HG03439 (cell line): ENCODE measurements around the gene WWC2.
"Not testable (repeated sequence)": the region's sequence is repeated elsewhere in the genome, so short reads cannot be mapped to it uniquely, and the experiment has no call there.

Experiments used
- ATAC-seq: cut with Tn5 transposase; IDR thresholded peaks from one replicate; pipeline ENCODE4 v1.9.1; 2021; ENCODE audit warnings: mild to moderate bottlenecking, moderate library complexity; ENCODE audit not compliant: unreplicated experiment

WWC2 gene

GRCh38 chr4:183289688-183290087, 190.6 kb downstream of the WWC2 start:
- no peak for ATAC-seq

DNA sequence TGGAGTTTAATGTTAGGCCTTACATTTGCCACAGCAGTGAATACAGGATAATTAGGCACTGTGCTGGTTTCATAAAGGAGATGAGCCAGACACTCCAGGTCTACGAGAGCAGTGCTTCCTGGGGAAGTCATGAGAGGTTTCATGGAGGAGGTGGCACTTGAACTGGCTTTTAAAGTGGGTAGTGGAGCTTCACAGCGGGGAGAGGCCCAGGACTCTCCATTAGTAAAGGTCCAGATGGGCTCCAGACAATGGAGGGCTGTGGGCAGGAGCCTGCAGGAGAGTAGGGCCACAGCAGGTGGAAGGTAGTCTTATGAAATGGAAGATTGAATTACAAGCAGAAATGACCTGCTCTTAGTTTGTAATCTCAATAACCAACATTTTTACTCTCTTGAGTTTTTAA, 192.0 kb downstream of the WWC2 start:
- ATAC-seq, result no peak

GRCh38 chr4:183295711-183296110, 196.7 kb downstream of the WWC2 start:
- ATAC-seq, result no peak

DNA sequence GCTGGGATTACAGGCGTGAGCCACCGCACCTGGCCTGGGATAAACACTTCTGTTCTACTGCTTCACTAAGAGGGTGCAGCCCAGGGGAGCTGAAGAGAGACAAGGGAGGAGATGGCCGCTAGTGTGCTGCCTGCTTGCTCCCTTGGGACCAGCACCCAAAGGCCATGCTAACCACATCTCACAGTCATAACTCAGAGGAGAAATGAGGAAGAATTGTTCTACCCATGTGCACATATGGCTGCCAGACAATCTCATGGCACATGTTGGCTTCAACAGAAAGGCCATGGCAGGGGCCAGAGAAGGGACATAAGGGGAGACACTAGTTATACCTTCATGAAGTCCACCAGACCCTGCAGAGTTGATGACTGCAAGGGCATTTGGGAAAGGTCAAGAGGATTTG, 198.6 kb downstream of the WWC2 start:
- peak; percentile 60 for ATAC-seq

GRCh38 chr4:183299464-183299863, 200.4 kb downstream of the WWC2 start:
- no peak for ATAC-seq

DNA sequence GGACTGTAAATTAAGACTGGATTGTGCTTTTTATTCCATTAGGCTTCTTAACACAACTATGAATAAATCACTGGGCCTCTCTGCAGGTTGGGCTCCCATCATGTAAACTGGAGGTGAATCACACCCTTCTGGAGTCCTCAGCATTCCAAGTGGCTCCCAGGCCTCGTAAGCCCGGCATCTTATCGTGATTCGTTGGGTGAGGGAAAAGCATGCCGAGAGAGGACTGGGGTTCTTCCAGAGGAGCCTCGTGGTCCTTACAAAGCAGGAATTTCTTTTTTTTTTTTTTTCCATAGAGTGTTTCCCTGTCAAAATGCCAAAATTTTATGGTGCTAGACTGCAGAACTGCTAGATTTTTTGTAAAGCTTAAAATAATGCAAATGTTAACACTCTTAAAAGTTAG, 201.0 kb downstream of the WWC2 start:
- ATAC-seq, result no peak

DNA sequence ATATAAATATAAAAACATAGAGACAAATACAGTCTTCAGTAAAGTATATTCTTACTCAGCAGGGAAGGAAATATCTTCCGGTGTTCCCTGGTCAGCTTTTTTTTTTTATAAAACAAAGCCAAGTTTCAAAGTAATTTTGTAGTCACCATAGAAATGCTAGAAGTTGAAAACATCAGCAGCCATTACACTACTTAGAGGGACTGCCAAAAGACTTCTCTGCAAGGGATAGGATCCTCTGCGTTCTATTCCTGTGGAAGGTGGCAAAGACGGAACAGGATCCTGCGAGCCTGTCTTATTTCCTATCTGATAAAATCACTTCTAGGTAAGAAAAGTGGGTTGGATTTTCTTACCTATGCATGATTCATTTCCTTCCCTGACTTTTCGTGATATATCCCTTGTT, 201.6 kb downstream of the WWC2 start:
- ATAC-seq, result no peak

- ATAC-seq, result no peak
Observed at GRCh38 chr4:183303301-183303700, 204.2 kb downstream of the WWC2 start.

DNA sequence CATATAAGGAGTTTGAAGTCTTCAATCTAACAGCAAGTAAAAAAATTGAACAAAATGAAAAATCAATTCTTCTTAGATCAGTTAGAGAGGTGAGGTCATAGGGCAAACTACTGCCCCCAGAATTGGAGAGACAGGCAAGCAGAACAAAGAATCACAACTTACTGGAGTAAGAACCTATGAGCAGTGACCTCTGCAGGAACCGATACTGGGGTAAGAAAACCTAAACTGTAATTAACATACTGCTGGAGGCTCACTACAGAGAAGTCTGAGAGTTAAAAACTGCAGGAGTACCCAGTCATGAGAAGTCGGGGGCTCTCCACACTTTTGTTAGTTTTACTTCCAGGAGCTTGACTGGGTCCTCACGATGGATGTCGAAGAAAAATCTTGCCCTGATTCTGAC, 205.0 kb downstream of the WWC2 start:
- ATAC-seq, result no peak

- no peak for ATAC-seq
Observed at GRCh38 chr4:183304538-183304937, 205.5 kb downstream of the WWC2 start.

DNA sequence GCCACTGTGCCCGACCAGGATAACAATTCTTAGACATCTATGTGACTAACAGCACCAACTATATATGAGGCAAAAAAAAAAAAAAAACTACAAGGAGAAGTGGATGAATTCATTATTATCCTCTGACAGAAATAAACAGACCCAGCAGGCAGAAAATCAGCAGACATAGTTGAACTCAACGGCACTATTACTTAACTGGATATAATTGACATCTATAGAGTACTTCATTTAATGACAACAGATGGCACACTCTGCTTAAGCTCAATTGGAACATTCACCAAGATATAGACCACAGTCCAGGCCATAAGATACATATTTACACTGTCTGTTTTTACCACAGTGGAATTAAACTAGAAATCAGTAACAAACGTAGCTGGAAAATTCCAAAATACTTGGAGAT, 207.8 kb downstream of the WWC2 start:
- ATAC-seq, result no peak

DNA sequence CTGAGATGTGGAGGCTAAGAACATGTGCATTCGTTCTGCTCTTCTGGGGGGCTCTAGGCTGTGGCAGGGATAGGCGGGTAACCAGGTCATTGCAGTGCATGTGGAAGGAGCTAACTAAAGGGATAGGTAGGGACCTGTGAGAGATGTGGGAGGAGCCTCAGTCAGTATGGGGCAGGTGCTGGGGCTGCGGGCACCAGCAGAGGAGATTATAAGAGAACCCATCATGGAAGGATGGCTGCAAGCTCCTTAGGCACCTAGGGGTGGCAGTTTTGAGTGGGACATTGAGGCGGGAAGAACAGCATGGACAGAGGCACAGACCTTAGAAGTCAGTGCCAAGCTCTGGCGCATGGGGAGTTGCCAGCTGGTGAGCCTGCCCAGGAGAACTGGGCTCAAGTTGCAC, 213.8 kb downstream of the WWC2 start:
- ATAC-seq, result no peak

DNA sequence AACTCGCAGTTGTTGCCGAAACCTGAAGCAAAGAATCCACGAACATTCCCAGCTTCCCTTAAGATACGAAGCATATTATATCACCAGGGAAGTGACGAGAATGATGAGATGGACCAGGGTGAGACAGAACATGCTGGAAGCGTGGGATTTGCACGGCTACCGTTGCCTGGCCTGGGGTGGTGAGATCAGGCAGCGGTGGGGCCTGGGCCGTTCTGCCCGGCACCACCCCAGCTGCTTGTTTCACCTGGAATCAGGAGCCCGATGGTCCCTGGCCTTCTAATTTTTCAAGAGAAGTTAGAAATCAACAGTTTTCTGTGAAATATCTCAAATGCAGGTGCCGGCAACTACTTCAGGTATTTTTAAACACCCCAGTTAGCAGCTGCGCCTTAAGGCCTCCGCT, 215.3 kb downstream of the WWC2 start:
- ATAC-seq, result no peak

GRCh38 chr4:183314806-183315205, 215.7 kb downstream of the WWC2 start:
- ATAC-seq, result no peak

DNA sequence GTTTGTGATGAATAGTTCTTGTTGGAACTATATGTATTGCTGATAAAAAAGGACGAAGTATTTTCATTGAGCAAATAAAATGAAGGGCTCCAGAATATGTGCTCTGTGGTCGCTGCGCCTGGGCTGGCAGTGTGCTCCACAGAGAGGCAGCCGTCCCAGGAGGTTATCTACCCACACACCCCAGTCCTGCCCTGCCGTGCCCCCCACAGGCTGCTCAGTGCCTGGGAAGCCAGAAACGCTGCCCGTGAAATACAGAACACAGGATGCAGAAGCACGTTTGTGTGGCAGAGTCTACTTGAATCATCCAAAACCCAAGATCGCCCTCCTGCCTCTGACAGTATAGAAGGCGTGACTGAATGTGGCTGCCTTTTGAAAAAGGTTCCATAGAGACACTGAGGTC, 219.6 kb downstream of the WWC2 start:
- no peak for ATAC-seq

- no peak for ATAC-seq
Observed at GRCh38 chr4:183320211-183321059, 221.4 kb downstream of the WWC2 start, which contains the start of gene CLDN22. Gene CLDN22, minus strand, starts transcription at chr4:183320276. Its CDS starts 58 bp downstream, at chr4:183320218.

- no peak for ATAC-seq
Observed at GRCh38 chr4:183321079-183321478, 222.0 kb downstream of the WWC2 start.

- ATAC-seq, result no peak
Observed at GRCh38 chr4:183321516-183321915, 222.5 kb downstream of the WWC2 start.

DNA sequence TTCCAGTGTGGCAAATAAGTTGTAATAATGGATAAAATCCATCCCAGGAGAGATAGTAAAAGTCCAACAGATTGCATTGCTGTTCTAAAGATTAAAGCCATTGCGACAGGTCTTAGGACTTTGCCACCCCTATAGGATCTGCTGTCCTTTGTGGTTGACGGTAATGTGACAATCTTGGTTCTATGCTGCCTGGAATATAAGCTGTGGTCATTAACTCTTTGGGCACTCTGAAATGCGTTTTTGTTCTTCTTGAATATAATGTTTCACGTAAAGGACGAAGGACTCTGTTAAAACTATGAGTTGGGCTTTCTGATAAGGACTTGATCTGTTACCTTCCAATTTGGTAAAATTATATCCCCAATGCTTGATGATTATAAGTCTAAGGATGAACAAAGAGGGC, 223.3 kb downstream of the WWC2 start, which contains the start of gene CLDN24:
Gene CLDN24 (minus strand): TSS at position 101 of the 400 bp plus-strand sequence. CDS start 0 bp downstream, at position 101.
- no peak for ATAC-seq

- ATAC-seq, result no peak
Observed at GRCh38 chr4:183323295-183323694, 224.2 kb downstream of the WWC2 start.

DNA sequence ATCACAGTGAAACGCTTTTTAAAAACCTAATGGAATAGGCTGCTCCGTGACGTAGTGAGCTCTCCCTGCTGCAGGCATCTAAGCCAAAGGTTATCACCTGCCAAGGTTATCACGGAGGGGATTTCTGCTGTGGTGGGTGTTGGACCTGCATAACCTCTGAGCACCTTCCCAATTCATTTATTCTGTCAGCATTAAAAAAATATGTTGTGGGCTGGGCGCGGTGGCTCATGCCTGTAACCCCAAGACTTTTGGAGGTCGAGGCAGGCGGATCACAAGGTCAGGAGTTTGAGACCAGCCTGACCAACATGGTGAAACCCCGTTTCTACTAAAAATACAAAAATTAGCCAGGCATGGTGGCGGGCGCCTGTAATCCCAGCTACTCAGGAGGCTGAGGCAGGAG, 225.0 kb downstream of the WWC2 start:
- not testable (repeated sequence) for ATAC-seq

DNA sequence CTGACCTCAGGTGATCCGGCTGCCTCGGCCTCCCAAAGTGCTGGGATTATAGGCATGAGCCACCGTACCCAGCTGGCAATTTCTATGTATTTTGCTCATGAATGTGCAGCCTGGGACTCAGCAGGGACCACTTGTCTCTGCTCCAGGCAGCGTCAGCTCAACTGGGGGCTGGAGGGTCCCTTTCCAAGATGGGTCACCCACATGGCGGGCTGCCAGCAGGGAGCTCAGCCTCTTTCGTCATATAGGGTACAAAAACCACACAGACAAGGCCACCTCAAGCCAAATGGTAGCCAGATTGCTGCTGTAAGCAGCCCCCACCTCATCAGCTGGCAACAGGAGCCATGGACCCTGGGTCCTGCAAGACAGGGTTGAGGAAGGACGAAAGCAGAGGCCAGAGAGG, 225.6 kb downstream of the WWC2 start:
- ATAC-seq, result no peak

DNA sequence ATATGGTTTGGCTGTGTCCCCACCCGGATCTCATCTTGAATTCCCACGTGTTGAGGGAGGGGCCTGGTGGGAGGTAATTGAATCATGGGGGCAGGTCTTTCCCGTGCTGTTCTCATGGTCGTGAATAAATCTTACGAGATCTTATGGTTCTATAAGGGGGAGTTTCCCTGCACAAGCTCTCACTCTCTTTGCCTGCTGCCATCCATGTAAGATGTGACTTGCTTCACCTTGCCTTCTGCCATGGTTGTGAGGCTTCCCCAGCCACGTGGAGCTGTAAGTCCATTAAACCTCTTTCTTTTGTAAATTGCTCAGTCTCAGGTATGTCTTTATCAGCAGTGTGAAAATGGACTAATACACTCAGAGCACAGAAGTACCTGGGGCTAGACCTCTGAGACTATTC, 227.3 kb downstream of the WWC2 start:
- not testable (repeated sequence) for ATAC-seq
